GM23248 (cell line): ENCODE measurements around the gene SLC35F5. TPM values are rescaled to one million over a fixed set of nuclear protein-coding genes. Genes with fewer than 3 reads are reported as not detected.

Source experiments
- DNase-seq: peaks from one replicate; pipeline ENCODE4 v3.0.0-alpha.2; 2015
- H2AFZ ChIP-seq: fragments of 200-600 bp; sonication (generic); 2 replicates; pipeline ENCODE4 v1.6.1; 2016; ENCODE audit warnings: antibody characterized with exemption
- H3F3A ChIP-seq: fragments of 200-600 bp; sonication (generic); 2 replicates; pipeline ENCODE4 v1.6.1; 2016; ENCODE audit warnings: mild to moderate bottlenecking, antibody characterized with exemption, mixed run types; ENCODE audit not compliant: insufficient read depth
- H3K27ac ChIP-seq: fragments of 200-600 bp; sonication (generic); 2 replicates; pipeline ENCODE4 v1.5.1; 2016; ENCODE audit warnings: mild to moderate bottlenecking
- H3K27me3 ChIP-seq: fragments of 200-600 bp; sonication (generic); replicated peaks from 2 replicates; pipeline ENCODE4 v1.6.1; 2016; ENCODE audit warnings: mild to moderate bottlenecking; ENCODE audit not compliant: insufficient read depth
- H3K36me3 ChIP-seq: fragments of 200-600 bp; sonication (generic); 2 replicates; pipeline ENCODE4 v1.6.1; 2016; ENCODE audit warnings: low read depth, mild to moderate bottlenecking
- H3K4me1 ChIP-seq: fragments of 200-600 bp; sonication (generic); 2 replicates; pipeline ENCODE4 v1.6.1; 2016; ENCODE audit warnings: mild to moderate bottlenecking; ENCODE audit not compliant: insufficient read depth
- H3K4me2 ChIP-seq: fragments of 200-600 bp; sonication (generic); one replicate; pipeline ENCODE4 v1.6.1; 2016; ENCODE audit warnings: mild to moderate bottlenecking; ENCODE audit not compliant: unreplicated experiment
- H3K4me3 ChIP-seq: fragments of 200-600 bp; sonication (generic); 2 replicates; pipeline ENCODE4 v1.5.1; 2016; ENCODE audit warnings: mild to moderate bottlenecking
- H3K79me2 ChIP-seq: fragments of 200-600 bp; sonication (generic); 2 replicates; pipeline ENCODE4 v1.6.1; 2016; ENCODE audit warnings: mild to moderate bottlenecking; ENCODE audit not compliant: insufficient read depth
- H3K9ac ChIP-seq: fragments of 200-600 bp; sonication (generic); 2 replicates; pipeline ENCODE4 v1.6.1; 2016; ENCODE audit warnings: mild to moderate bottlenecking
- H3K9me2 ChIP-seq: fragments of 200-600 bp; sonication (generic); 2 replicates; pipeline ENCODE4 v1.6.1; 2016; ENCODE audit warnings: mixed run types, mild to moderate bottlenecking, moderate library complexity; ENCODE audit not compliant: insufficient read depth
- H3K9me3 ChIP-seq: fragments of 200-600 bp; sonication (generic); one replicate; pipeline ENCODE4 v1.6.1; 2017; ENCODE audit warnings: low read depth
- H4K20me1 ChIP-seq: fragments of 200-600 bp; sonication (generic); 2 replicates; pipeline ENCODE4 v1.6.0; 2016; ENCODE audit not compliant: insufficient read depth
- EZH2 ChIP-seq: fragments of 200-600 bp; sonication (generic); IDR thresholded peaks from 2 replicates; pipeline ENCODE4 v1.6.1; 2018; ENCODE audit warnings: antibody characterized with exemption, mild to moderate bottlenecking; ENCODE audit not compliant: insufficient read depth, poor library complexity, severe bottlenecking
- EZH2phosphoT487 ChIP-seq: fragments of 200-600 bp; sonication (generic); IDR thresholded peaks from 2 replicates; pipeline ENCODE4 v1.6.1; 2018; ENCODE audit warnings: antibody characterized with exemption, moderate library complexity, mild to moderate bottlenecking, low read depth; ENCODE audit not compliant: insufficient read depth
- WGBS, 2 experiments: methylation state at CpG; one replicate each; pipeline ENCODE4 v1.1.6; 2015 to 2017; ENCODE audit warnings: low lambda C conversion rate in 2 of 2, low coverage in 1 of 2; ENCODE audit errors: missing lambda C conversion rate in 2 of 2; 5-methylcytosine and 5-hydroxymethylcytosine counted together
- in situ Hi-C: fragments of 300-500 bp; cut with MboI; formaldehyde crosslinking; loops from 2 replicates; pipeline ENCODE4 v1.15.0; 2020
- polyA plus RNA-seq: library from polyadenylated mRNA; unstranded; fragments of >200 nt; fragmentation: Nextera tagmentation; extraction: Ambion mirVana; gene quantifications from 2 replicates; pipeline ENCODE4 v1.2.1, GENCODE V29; 2016
- total RNA-seq: library from RNA; depleted of rRNA; stranded (reverse); fragments of >200 nt; shearing (Covaris generic); gene quantifications from 2 replicates; pipeline ENCODE4 v1.2.3, GENCODE V29; 2014

The SLC35F5 gene
- total and polyA plus RNA-seq, 2 experiments from 2014 or later = 97.0 to 146 TPM

DNA sequence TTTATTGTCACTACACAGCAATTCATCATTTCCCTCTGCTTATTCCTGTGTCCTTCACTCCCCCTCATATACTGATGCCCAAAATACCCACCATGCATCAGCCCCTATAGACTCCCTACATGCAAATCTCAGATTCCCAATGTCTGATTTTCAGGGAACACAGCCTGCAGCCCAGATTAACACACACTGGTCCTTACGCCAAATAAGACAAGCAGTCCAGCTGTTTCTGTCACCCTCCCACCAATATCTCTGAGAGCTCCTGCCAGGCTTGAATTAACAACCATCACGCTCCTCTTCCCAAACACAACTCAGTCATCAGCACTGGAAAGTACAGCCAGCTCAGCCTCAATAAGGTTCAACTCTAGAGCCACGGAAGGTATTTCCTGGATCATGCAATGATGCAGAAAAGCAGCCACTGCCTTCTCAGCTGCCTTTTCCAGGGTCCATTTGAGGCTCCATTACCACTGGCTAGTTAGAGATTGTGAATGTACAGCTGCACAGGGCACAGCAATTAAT is 39.0 kb upstream of the SLC35F5 start:
- H3K9me2 ChIP-seq = no peaks in the 10 kb centered on the region
- H3K36me3 ChIP-seq = no peaks in the 10 kb centered on the region
- no peak for TF ChIP-seq EZH2
- TF ChIP-seq EZH2phosphoT487 = no peak
- WGBS, 2 experiments = 14 to 22% methylated on average over 3 of the region's 3 CpGs
- H3K9me3 ChIP-seq = no peaks in the 10 kb centered on the region
- DNase-seq = peak; percentile 53
- H3K4me2 ChIP-seq = no peak overlapping the region
- in situ Hi-C loops = no loop called here
- no peaks in the 10 kb centered on the region for H3F3A ChIP-seq
- H3K27ac ChIP-seq = no peak overlapping the region
- H3K4me3 ChIP-seq = no peak overlapping the region
- no peaks in the 10 kb centered on the region for H3K27me3 ChIP-seq
- peak overlapping the region; percentile 16; the same call in 1 of the 2 replicates for H2AFZ ChIP-seq
- no peaks in the 10 kb centered on the region for H4K20me1 ChIP-seq
- H3K9ac ChIP-seq = no peak overlapping the region
- H3K4me1 ChIP-seq = no peaks in the 10 kb centered on the region; the same call in 1 of the 2 replicates
- H3K79me2 ChIP-seq = no peaks in the 10 kb centered on the region

GRCh38 chr2:113791697-113792590 is 35.5 kb upstream of the SLC35F5 start:
- Histone ChIP-seq H3K9ac (no peak overlapping the region; the same call in 1 of the 2 replicates), H3F3A (no peaks in the 10 kb centered on the region), H3K4me3 (peak overlapping the region; percentile 36; the same call in 1 of the 2 replicates), H4K20me1 (no peaks in the 10 kb centered on the region), H3K36me3 (no peaks in the 10 kb centered on the region), H3K79me2 (no peaks in the 10 kb centered on the region), H3K9me2 (no peaks in the 10 kb centered on the region), H3K4me2 (peak overlapping the region; percentile 30), H3K27ac (peak overlapping the region; percentile 1; the same call in 1 of the 2 replicates), H2AFZ (peak overlapping the region; percentile 59), H3K27me3 (no peaks in the 10 kb centered on the region), H3K4me1 (no peaks in the 10 kb centered on the region; the same call in 1 of the 2 replicates), H3K9me3 (no peaks in the 10 kb centered on the region)
- DNase-seq = peak; percentile 40
- no peak for TF ChIP-seq EZH2phosphoT487
- TF ChIP-seq EZH2 = no peak
- 48 to 53% methylated on average over 5 of the region's 5 CpGs for WGBS, 2 experiments
- in situ Hi-C loops = no loop called here

DNA sequence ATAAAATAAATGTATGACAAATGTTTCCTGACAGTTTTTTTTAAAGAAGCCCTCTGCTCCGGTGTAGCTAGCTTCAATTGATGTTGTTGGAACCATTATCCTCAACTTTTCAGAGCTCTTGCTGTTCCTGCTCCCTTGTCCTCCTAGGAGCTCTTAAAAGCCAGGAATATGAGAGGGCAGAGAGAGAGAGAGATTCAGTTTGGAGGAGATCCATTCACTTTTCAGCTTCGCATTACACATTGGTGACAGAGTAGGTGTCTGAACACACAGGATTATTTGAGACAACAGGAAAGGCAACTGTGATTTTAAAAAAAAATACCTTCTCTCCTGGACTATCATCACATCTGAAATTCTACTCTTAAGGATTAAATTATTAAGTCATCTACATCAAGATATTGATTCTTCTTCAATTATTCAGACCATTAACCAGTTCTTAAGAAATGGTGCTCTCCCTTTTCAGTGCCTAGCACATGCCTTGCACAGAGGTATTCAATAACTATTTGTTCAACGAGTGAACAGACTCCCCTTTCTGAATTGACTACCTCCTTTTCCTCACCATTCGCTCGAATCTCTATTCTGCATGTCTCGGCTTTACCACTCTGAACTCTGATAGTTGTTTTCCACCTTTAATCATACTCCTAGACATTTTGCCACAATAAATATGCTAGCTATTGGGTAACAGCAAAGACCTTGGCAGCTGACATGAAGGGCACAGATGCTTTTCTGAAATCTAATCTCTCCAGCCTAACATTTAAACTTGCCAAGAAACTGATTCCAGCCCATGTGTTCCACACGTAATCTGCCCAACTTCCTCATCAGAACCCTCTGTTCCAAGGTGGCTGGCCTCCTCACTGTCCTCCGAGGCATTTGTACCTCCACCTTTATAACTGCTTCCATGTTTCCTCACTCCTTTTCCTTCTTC is 28.6 kb upstream of the SLC35F5 start:
- Histone ChIP-seq H3K9me3 (no peaks in the 10 kb centered on the region), H3K36me3 (no peaks in the 10 kb centered on the region), H3K9ac (no peak overlapping the region), H3K27ac (no peak overlapping the region), H3K4me2 (no peak overlapping the region), H3K27me3 (no peaks in the 10 kb centered on the region), H2AFZ (peak overlapping the region; percentile 53), H3F3A (peaks cover 8% of the 10 kb centered on the region; the same call in 1 of the 2 replicates), H3K79me2 (no peaks in the 10 kb centered on the region), H3K9me2 (no peaks in the 10 kb centered on the region), H3K4me3 (no peak overlapping the region), H3K4me1 (peaks cover 9% of the 10 kb centered on the region; the same call in 1 of the 2 replicates), H4K20me1 (no peaks in the 10 kb centered on the region)
- no peak for TF ChIP-seq EZH2
- no peak for TF ChIP-seq EZH2phosphoT487
- 50 to 55% methylated on average over 8 of the region's 8 CpGs for WGBS, 2 experiments
- in situ Hi-C loops = no loop called here
- peak; percentile 17 for DNase-seq

DNA sequence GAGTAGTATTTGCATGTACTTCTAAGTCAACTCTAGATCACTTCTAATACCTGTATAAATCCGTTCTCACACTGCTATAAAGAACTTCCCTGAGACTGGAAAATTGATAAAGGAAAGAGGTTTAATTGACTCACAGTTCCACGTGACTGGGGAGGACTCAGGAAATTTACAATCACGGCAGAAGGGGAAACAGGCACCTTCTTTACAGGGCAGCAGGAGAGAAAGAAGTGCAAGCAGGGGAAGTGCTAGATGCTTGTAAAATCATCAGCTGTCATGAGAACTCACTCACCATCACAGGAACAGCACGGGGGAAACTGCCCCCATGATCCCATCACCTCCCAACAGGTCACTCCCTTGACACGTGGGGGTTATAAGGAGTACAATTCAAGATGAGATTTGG is 24.0 kb upstream of the SLC35F5 start:
- DNase-seq = no peak
- Histone ChIP-seq H3K9me2 (no peaks in the 10 kb centered on the region), H3K27me3 (no peaks in the 10 kb centered on the region), H3K9ac (no peak overlapping the region), H3K4me2 (no peak overlapping the region), H4K20me1 (no peaks in the 10 kb centered on the region), H3K4me3 (no peak overlapping the region), H3K79me2 (no peaks in the 10 kb centered on the region), H2AFZ (peak overlapping the region; percentile 19; the same call in 1 of the 2 replicates), H3F3A (peaks cover 8% of the 10 kb centered on the region; the same call in 1 of the 2 replicates), H3K27ac (no peak overlapping the region), H3K36me3 (no peaks in the 10 kb centered on the region), H3K4me1 (peaks cover 6% of the 10 kb centered on the region; the same call in 1 of the 2 replicates), H3K9me3 (no peaks in the 10 kb centered on the region)
- WGBS, 2 experiments = 28 to 37% methylated on average over 5 of the region's 5 CpGs
- in situ Hi-C loops = no loop called here
- TF ChIP-seq EZH2 = no peak
